H9 (cell line): Measurements from ENCODE around the gene CA5A. TPM values are rescaled to one million over a fixed set of nuclear protein-coding genes. Genes with fewer than 3 reads are reported as not detected.

Experiments used
- DNase-seq: peaks from one replicate; pipeline ENCODE4 v3.0.0-alpha.2; 2017
- H2AFZ ChIP-seq: one replicate; pipeline ENCODE4 v1.6.1; 2013; ENCODE audit warnings: mild to moderate bottlenecking, low read length, control low read depth, moderate library complexity
- H2AK5ac ChIP-seq: 2 replicates; pipeline ENCODE4 v1.6.1; 2013; ENCODE audit warnings: low read length, control low read depth, mixed read lengths; ENCODE audit not compliant: insufficient read length
- H2BK120ac ChIP-seq: one replicate; pipeline ENCODE4 v1.6.1; 2013; ENCODE audit warnings: low read depth, mild to moderate bottlenecking, low read length, control low read depth, inconsistent platforms; ENCODE audit not compliant: poor library complexity, severe bottlenecking
- H2BK12ac ChIP-seq: 2 replicates; pipeline ENCODE4 v1.6.1; 2013; ENCODE audit warnings: low read length, control low read depth, mixed read lengths, low read depth; ENCODE audit not compliant: insufficient read length
- H2BK15ac ChIP-seq: 2 replicates; pipeline ENCODE4 v1.6.1; 2013; ENCODE audit warnings: low read depth, low read length, control low read depth
- H2BK20ac ChIP-seq: one replicate; pipeline ENCODE4 v1.6.1; 2013; ENCODE audit warnings: low read depth, mild to moderate bottlenecking, low read length, control low read depth, inconsistent platforms; ENCODE audit not compliant: poor library complexity, severe bottlenecking
- H2BK5ac ChIP-seq: 2 replicates; pipeline ENCODE4 v1.6.1; 2013; ENCODE audit warnings: low read length, control low read depth, mixed read lengths; ENCODE audit not compliant: insufficient read length
- H3K14ac ChIP-seq: 2 replicates; pipeline ENCODE4 v1.6.1; 2013; ENCODE audit warnings: low read length, control low read depth; ENCODE audit not compliant: insufficient read depth
- H3K18ac ChIP-seq: 2 replicates; pipeline ENCODE4 v1.6.1; 2013; ENCODE audit warnings: low read depth, mild to moderate bottlenecking, mixed read lengths, low read length, control low read depth; ENCODE audit not compliant: insufficient read length
- H3K23ac ChIP-seq: 2 replicates; pipeline ENCODE4 v1.6.1; 2013; ENCODE audit warnings: low read length, control low read depth, mixed read lengths, low read depth; ENCODE audit not compliant: insufficient read length
- H3K23me2 ChIP-seq: 2 replicates; pipeline ENCODE4 v1.6.1; 2013; ENCODE audit warnings: low read depth, mild to moderate bottlenecking, mixed read lengths, low read length, control low read depth; ENCODE audit not compliant: insufficient read length, poor library complexity, severe bottlenecking
- H3K27ac ChIP-seq: 2 replicates; pipeline ENCODE4 v1.5.1; 2013; ENCODE audit warnings: low read length, control low read depth, mixed read lengths, low read depth; ENCODE audit not compliant: insufficient read length
- H3K27me3 ChIP-seq: 2 replicates; pipeline ENCODE4 v1.6.1; 2013; ENCODE audit warnings: low read length, control low read depth, inconsistent platforms; ENCODE audit not compliant: insufficient read depth
- H3K4ac ChIP-seq: 2 replicates; pipeline ENCODE4 v1.6.1; 2013; ENCODE audit warnings: low read depth, mild to moderate bottlenecking, control low read depth, inconsistent platforms, low read length, moderate library complexity
- H3K4me1 ChIP-seq: 2 replicates; pipeline ENCODE4 v1.6.1; 2013; ENCODE audit warnings: low read length, control low read depth, inconsistent platforms; ENCODE audit not compliant: insufficient read depth
- H3K4me2 ChIP-seq: 2 replicates; pipeline ENCODE4 v1.6.1; 2013; ENCODE audit warnings: low read length, control low read depth, mixed read lengths; ENCODE audit not compliant: insufficient read length, insufficient read depth
- H3K56ac ChIP-seq: 2 replicates; pipeline ENCODE4 v1.6.1; 2013; ENCODE audit warnings: low read depth, mild to moderate bottlenecking, mixed read lengths, low read length, control low read depth; ENCODE audit not compliant: insufficient read length
- H3K79me1 ChIP-seq: 2 replicates; pipeline ENCODE4 v1.6.1; 2013; ENCODE audit warnings: low read depth, mild to moderate bottlenecking, moderate library complexity, low read length, control low read depth, inconsistent platforms; ENCODE audit not compliant: insufficient read depth, poor library complexity, severe bottlenecking
- H3K79me2 ChIP-seq: 2 replicates; pipeline ENCODE4 v1.6.1; 2013; ENCODE audit warnings: low read length, control low read depth, inconsistent platforms; ENCODE audit not compliant: insufficient read depth
- H3K9ac ChIP-seq: 2 replicates; pipeline ENCODE4 v1.6.1; 2013; ENCODE audit warnings: low read length, control low read depth, mixed read lengths; ENCODE audit not compliant: insufficient read length; ENCODE audit errors: extremely low read depth
- H3K9me3 ChIP-seq: one replicate; pipeline ENCODE4 v1.6.1; 2013; ENCODE audit warnings: low read depth, low read length, inconsistent platforms; ENCODE audit not compliant: control insufficient read depth
- H3T11ph ChIP-seq: one replicate; pipeline ENCODE4 v1.6.1; 2013; ENCODE audit warnings: mild to moderate bottlenecking, low read length, control low read depth, inconsistent platforms
- H4K20me1 ChIP-seq: one replicate; pipeline ENCODE4 v1.6.1; 2013; ENCODE audit not compliant: control insufficient read depth, insufficient read length, insufficient read depth
- H4K5ac ChIP-seq: 2 replicates; pipeline ENCODE4 v1.6.1; 2013; ENCODE audit warnings: low read depth, mild to moderate bottlenecking, mixed read lengths, low read length, control low read depth; ENCODE audit not compliant: insufficient read length
- H4K8ac ChIP-seq: replicated peaks from 2 replicates; pipeline ENCODE4 v1.6.1; 2013; ENCODE audit warnings: low read length, control low read depth, mixed read lengths, low read depth; ENCODE audit not compliant: insufficient read length
- H4K91ac ChIP-seq: 2 replicates; pipeline ENCODE4 v1.6.1; 2013; ENCODE audit warnings: low read depth, mild to moderate bottlenecking, moderate library complexity, mixed read lengths, low read length, control low read depth; ENCODE audit not compliant: insufficient read length
- H3K27ac Mint-ChIP-seq, 3 experiments: 2 replicates in 2 of 3; 3 replicates in 1 of 3; pipeline ENCODE4 v1.8.0; 2020 to 2021; ENCODE audit warnings: mixed read lengths in 3 of 3, mild to moderate bottlenecking in 1 of 3, moderate library complexity in 1 of 3
- H3K27me3 Mint-ChIP-seq: 2 replicates; pipeline ENCODE4 v1.8.0; 2021; ENCODE audit warnings: low read depth, mild to moderate bottlenecking, moderate library complexity, mixed read lengths
- H3K36me3 Mint-ChIP-seq, 3 experiments: 2 replicates in 2 of 3; 3 replicates in 1 of 3; pipeline ENCODE4 v1.8.0; 2020 to 2021; ENCODE audit warnings: low read depth in 3 of 3, mixed read lengths in 3 of 3; ENCODE audit not compliant: insufficient read depth in 1 of 3
- H3K4me1 Mint-ChIP-seq, 2 experiments: 2 replicates each; pipeline ENCODE4 v1.8.0; 2020; ENCODE audit warnings: mixed read lengths in 2 of 2
- H3K4me3 Mint-ChIP-seq, 2 experiments: 2 replicates in 1 of 2; 3 replicates in 1 of 2; pipeline ENCODE4 v1.8.0; 2020 to 2021; ENCODE audit warnings: mild to moderate bottlenecking in 2 of 2, mixed read lengths in 2 of 2, moderate library complexity in 1 of 2
- H3K9me3 Mint-ChIP-seq, 2 experiments: 2 replicates in 1 of 2; 3 replicates in 1 of 2; pipeline ENCODE4 v1.8.0; 2020; ENCODE audit warnings: mild to moderate bottlenecking in 2 of 2, mixed read lengths in 2 of 2, moderate library complexity in 1 of 2
- CTCF ChIP-seq: fragments of 200-600 bp; sonication (generic); conservative IDR thresholded peaks from 3 replicates; pipeline ENCODE4 v1.8.0; 2021; ENCODE audit warnings: antibody characterized with exemption, mild to moderate bottlenecking
- WGBS: extraction: QIAGEN DNeasy Blood & Tissue Kit; methylation state at CpG from one replicate; pipeline ENCODE4 v1.1.7; 2013; ENCODE audit warnings: missing lambda C conversion rate, low lambda C conversion rate, mixed read lengths; ENCODE audit not compliant: insufficient read length; ENCODE audit errors: extremely low coverage; 5-methylcytosine and 5-hydroxymethylcytosine counted together
- total RNA-seq: library from RNA; stranded (reverse); gene quantifications from 2 replicates; pipeline ENCODE4 v1.2.1, GENCODE V29; 2021

Gene CA5A
- total RNA-seq, 1 experiment from 2014 or later: not detected

GRCh38 chr16:87959391-87959990, 23.2 kb upstream of the CA5A start:
- no peak overlapping the region for H3T11ph ChIP-seq
- no peak overlapping the region for H3K4me2 ChIP-seq
- peaks cover 8 to 19% (median 18%) of the 10 kb centered on the region in 3 experiments; a peak in 6 of 7 replicates for H3K36me3 Mint-ChIP-seq
- no peak overlapping the region for H3K14ac ChIP-seq
- no peaks in the 10 kb centered on the region for H3K9me3 ChIP-seq
- no peak overlapping the region for H3K56ac ChIP-seq
- H3K18ac ChIP-seq: no peak overlapping the region
- peaks cover under 1% of the 10 kb centered on the region for H3K27me3 Mint-ChIP-seq
- no peak for TF ChIP-seq CTCF
- H3K23ac ChIP-seq: no peak overlapping the region
- DNase-seq: no peak
- H3K27ac ChIP-seq: no peak overlapping the region
- H3K4me1 ChIP-seq: no peaks in the 10 kb centered on the region
- H2AFZ ChIP-seq: no peak overlapping the region
- no peak overlapping the region for H2BK20ac ChIP-seq
- WGBS: no CpG with 5 or more reads among the region's 23 CpGs
- peaks cover 13% of the 10 kb centered on the region for H3K79me1 ChIP-seq
- H2BK12ac ChIP-seq: no peak overlapping the region
- H2AK5ac ChIP-seq: no peak overlapping the region
- peak overlapping the region in 1 of 2 experiments; percentile 45; a peak in 1 of 5 replicates for H3K4me3 Mint-ChIP-seq
- no peak overlapping the region for H2BK5ac ChIP-seq
- H3K27ac Mint-ChIP-seq: peak overlapping the region in 2 of 3 experiments; percentile 26 to 85; a peak in 3 of 7 replicates
- H4K8ac ChIP-seq: no peak overlapping the region
- no peak overlapping the region for H4K91ac ChIP-seq
- H3K9ac ChIP-seq: no peak overlapping the region
- no peaks in the 10 kb centered on the region for H3K9me3 Mint-ChIP-seq
- no peak overlapping the region for H2BK120ac ChIP-seq
- no peak overlapping the region for H2BK15ac ChIP-seq
- H3K27me3 ChIP-seq: no peaks in the 10 kb centered on the region; the same call in 1 of the 2 replicates
- peaks cover 30% of the 10 kb centered on the region in 2 experiments for H3K4me1 Mint-ChIP-seq
- peaks cover 12% of the 10 kb centered on the region; the same call in 1 of the 2 replicates for H3K79me2 ChIP-seq
- no peaks in the 10 kb centered on the region for H4K20me1 ChIP-seq
- H3K4ac ChIP-seq: no peak overlapping the region
- no peaks in the 10 kb centered on the region for H3K23me2 ChIP-seq
- H4K5ac ChIP-seq: no peak overlapping the region
